Measurements from ENCODE around the gene SMIM44. TPM values are rescaled to one million over a fixed set of nuclear protein-coding genes. Genes with fewer than 3 reads are reported as not detected.

Gene SMIM44
- total RNA-seq, 2 donors from 2014 or later = not detected

DNA sequence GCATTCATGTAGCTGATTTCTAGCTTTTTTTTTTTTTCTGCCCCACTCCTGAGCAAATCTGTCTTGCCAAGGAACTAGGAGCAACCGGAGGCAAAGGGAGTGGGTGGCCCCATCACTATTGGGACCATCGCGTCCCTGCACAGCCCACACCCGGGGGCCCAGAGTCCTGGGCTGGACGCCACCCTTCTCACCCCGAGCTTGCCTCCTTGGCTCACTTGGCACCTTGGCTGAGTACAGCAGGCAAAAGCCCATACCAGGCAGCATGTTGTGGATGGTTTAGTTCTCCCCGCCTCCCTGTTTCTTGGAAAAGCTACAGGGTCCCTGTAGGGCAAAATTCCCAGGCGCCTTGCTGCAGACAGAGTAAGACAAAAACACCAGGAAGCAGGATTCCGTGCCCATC is 16.6 kb downstream of the SMIM44 start:
- no peaks in the 10 kb centered on the region for H3K36me3 Mint-ChIP-seq (ENCODE audit: low read depth)
- no peak for DNase-seq
- H3K9ac ChIP-seq (ENCODE audit: extremely low read depth, low read length, poor library complexity, severe bottlenecking) = no peak overlapping the region
- WGBS, 2 experiments (ENCODE audit: insufficient coverage in 1 of 2, insufficient read length in 1 of 2) = 90 to 91% methylated on average over 7 to 9 of the region's 9 CpGs
- no peaks in the 10 kb centered on the region for H3K4me1 ChIP-seq (ENCODE audit: control insufficient read depth, insufficient read depth, low read length)
- H3K4me1 Mint-ChIP-seq = peaks cover 5% of the 10 kb centered on the region
- no peak overlapping the region for H3K4me3 ChIP-seq (ENCODE audit: low read length)
- H3K9me3 Mint-ChIP-seq = peaks cover 12% of the 10 kb centered on the region
- no peak overlapping the region for H3K27ac Mint-ChIP-seq
- TF ChIP-seq, protein P1, sequence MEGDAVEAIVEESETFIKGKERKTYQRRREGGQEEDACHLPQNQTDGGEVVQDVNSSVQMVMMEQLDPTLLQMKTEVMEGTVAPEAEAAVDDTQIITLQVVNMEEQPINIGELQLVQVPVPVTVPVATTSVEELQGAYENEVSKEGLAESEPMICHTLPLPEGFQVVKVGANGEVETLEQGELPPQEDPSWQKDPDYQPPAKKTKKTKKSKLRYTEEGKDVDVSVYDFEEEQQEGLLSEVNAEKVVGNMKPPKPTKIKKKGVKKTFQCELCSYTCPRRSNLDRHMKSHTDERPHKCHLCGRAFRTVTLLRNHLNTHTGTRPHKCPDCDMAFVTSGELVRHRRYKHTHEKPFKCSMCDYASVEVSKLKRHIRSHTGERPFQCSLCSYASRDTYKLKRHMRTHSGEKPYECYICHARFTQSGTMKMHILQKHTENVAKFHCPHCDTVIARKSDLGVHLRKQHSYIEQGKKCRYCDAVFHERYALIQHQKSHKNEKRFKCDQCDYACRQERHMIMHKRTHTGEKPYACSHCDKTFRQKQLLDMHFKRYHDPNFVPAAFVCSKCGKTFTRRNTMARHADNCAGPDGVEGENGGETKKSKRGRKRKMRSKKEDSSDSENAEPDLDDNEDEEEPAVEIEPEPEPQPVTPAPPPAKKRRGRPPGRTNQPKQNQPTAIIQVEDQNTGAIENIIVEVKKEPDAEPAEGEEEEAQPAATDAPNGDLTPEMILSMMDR (conservative IDR thresholded peaks at IDR 0.05) = no peak
- H3K27me3 ChIP-seq (ENCODE audit: control insufficient read depth, insufficient read depth, low read length, poor library complexity, severe bottlenecking) = peaks cover 33% of the 10 kb centered on the region
- peaks cover 56% of the 10 kb centered on the region for H3K27me3 Mint-ChIP-seq (ENCODE audit: insufficient read depth)
- no peak overlapping the region for H3K4me3 Mint-ChIP-seq
- no peaks in the 10 kb centered on the region for H3K36me3 ChIP-seq (ENCODE audit: control insufficient read depth, insufficient read depth, low read length)
- no peak overlapping the region for H3K27ac ChIP-seq (ENCODE audit: low read depth, low read length)
- H3K9me3 ChIP-seq (ENCODE audit: control insufficient read depth, low read length) = no peaks in the 10 kb centered on the region

DNA sequence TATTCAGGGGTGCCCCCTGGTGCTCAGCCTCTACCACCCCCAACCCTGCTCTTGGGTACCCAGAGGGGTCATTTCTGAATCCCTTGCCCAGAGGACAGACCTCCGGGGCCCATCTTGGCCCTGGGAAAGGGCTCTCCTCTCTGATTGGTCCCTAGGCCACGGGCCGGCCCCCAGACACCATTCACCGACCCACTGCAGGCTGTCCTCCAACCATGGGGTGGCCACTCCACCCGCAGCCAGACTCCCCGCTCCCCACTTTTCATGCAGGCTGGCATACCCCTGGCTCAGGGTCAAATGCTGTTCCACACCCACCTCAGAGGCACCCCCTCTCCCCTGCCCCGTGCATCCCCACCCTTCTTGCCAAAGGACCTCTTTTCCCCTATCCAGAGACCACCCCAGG is 17.7 kb downstream of the SMIM44 start:
- Histone ChIP-seq H3K27me3 (ENCODE audit: control insufficient read depth, insufficient read depth, low read length, poor library complexity, severe bottlenecking) (peaks cover 33% of the 10 kb centered on the region), H3K27ac (ENCODE audit: low read depth, low read length) (no peak overlapping the region), H3K36me3 (ENCODE audit: control insufficient read depth, insufficient read depth, low read length) (no peaks in the 10 kb centered on the region), H3K4me3 (ENCODE audit: low read length) (no peak overlapping the region), H3K4me1 (ENCODE audit: control insufficient read depth, insufficient read depth, low read length) (no peaks in the 10 kb centered on the region), H3K9ac (ENCODE audit: extremely low read depth, low read length, poor library complexity, severe bottlenecking) (no peak overlapping the region), H3K9me3 (ENCODE audit: control insufficient read depth, low read length) (no peaks in the 10 kb centered on the region)
- TF ChIP-seq, protein P1 (conservative IDR thresholded peaks at IDR 0.05) = no peak
- WGBS, 2 experiments (ENCODE audit: insufficient coverage in 1 of 2, insufficient read length in 1 of 2) = 62 to 80% methylated on average over 3 to 7 of the region's 7 CpGs
- Mint-ChIP-seq H3K27ac (no peak overlapping the region), H3K9me3 (peaks cover 12% of the 10 kb centered on the region), H3K27me3 (ENCODE audit: insufficient read depth) (peaks cover 54% of the 10 kb centered on the region), H3K4me3 (peak overlapping the region; percentile 44), H3K36me3 (ENCODE audit: low read depth) (no peaks in the 10 kb centered on the region), H3K4me1 (peaks cover 5% of the 10 kb centered on the region)
- peak; percentile 50 for DNase-seq

DNA sequence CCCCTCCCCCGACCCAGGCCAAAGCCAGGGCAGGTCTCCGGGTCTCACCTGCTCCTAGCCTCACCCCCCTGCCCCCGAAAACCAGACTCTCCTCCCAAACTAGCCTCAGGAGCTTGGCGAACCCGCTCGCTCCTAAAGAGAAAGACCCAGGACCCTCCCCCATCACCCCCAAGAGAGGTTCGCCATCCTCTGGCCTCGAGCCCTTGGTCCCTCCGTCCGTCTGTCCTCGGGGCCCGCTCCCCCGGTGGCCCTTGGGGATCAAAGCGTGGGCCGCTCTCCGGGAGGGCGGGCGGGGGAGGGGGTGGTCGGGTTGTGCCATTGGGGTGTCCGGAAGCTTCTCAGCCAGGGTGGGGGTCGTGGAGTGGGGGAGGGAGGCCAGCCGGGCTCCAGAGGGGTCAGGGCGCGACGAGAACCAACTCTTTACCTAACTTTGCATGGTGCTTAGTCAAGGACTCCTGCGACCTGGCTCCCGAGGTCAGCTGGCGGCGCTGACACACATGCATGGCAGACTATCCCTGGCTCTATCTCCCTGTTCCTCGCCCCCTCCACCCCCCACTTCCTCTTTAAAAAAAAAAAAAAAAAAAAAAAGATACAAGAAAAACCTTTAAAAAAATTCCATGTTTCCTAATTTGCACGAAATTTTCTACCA is 18.5 kb downstream of the SMIM44 start:
- no peak overlapping the region for H3K9ac ChIP-seq (ENCODE audit: extremely low read depth, low read length, poor library complexity, severe bottlenecking)
- Mint-ChIP-seq H3K4me3 (peak overlapping the region; percentile 44), H3K4me1 (peaks cover 5% of the 10 kb centered on the region), H3K27me3 (ENCODE audit: insufficient read depth) (peaks cover 46% of the 10 kb centered on the region), H3K27ac (no peak overlapping the region), H3K9me3 (peaks cover 12% of the 10 kb centered on the region), H3K36me3 (ENCODE audit: low read depth) (no peaks in the 10 kb centered on the region)
- DNase-seq = peak; percentile 72
- no peaks in the 10 kb centered on the region for H3K36me3 ChIP-seq (ENCODE audit: control insufficient read depth, insufficient read depth, low read length)
- no peak overlapping the region for H3K4me3 ChIP-seq (ENCODE audit: low read length)
- H3K27me3 ChIP-seq (ENCODE audit: control insufficient read depth, insufficient read depth, low read length, poor library complexity, severe bottlenecking) = peaks cover 29% of the 10 kb centered on the region
- H3K9me3 ChIP-seq (ENCODE audit: control insufficient read depth, low read length) = no peaks in the 10 kb centered on the region
- TF ChIP-seq, protein P1 (conservative IDR thresholded peaks at IDR 0.05) = no peak
- WGBS, 2 experiments (ENCODE audit: insufficient coverage in 1 of 2, insufficient read length in 1 of 2) = 18 to 21% methylated on average over 7 to 21 of the region's 31 CpGs
- no peak overlapping the region for H3K27ac ChIP-seq (ENCODE audit: low read depth, low read length)
- H3K4me1 ChIP-seq (ENCODE audit: control insufficient read depth, insufficient read depth, low read length) = no peaks in the 10 kb centered on the region
